WTC11 (cell line): ENCODE measurements around the gene PDE11A.

Source experiments
- ESRRA ChIP-seq: sonication (generic); formaldehyde crosslinking; IDR thresholded peaks from 2 replicates; pipeline ENCODE4 v1.8.1; 2022; ENCODE audit warnings: mild to moderate bottlenecking, missing genetic modification reagents, borderline replicate concordance
- FOXJ3 ChIP-seq: sonication (generic); formaldehyde crosslinking; IDR thresholded peaks from 2 replicates; pipeline ENCODE4 v1.9.0; 2021; ENCODE audit warnings: missing genetic modification reagents, mild to moderate bottlenecking, borderline replicate concordance
- FOXK1 ChIP-seq: sonication (generic); formaldehyde crosslinking; IDR thresholded peaks from 2 replicates; pipeline ENCODE4 v1.8.0; 2022; ENCODE audit warnings: mild to moderate bottlenecking, moderate library complexity, missing genetic modification reagents
- ZNF232 ChIP-seq: sonication (generic); formaldehyde crosslinking; IDR thresholded peaks from 2 replicates; pipeline ENCODE4 v1.8.0; 2022; ENCODE audit warnings: mild to moderate bottlenecking, missing genetic modification reagents
- TF ChIP-seq, protein P1 (sequence below): fragments of 200-600 bp; IDR thresholded peaks from 2 replicates; pipeline ENCODE4 v1.8.0; 2022; ENCODE audit warnings: antibody characterized with exemption

DNA sequence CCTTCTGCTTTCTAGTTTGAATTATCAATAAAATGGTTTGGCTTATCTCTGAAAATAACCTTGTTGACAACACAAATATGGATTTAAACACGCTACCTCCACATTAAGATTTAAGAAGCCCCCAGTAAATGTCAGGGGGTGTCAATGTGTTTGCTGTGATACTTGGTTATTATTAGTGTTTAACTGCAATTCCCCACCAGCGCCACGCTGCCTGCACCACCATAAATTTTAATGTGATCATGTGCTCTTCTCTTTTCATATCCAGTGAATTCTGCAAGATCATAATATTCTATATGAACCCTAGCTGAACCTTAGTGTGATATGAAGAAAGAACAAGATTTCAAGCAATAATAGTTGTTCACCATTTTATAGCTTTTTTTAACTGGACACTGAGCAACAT lies 349.3 kb downstream of the PDE11A start:
- TF ChIP-seq, protein P1, sequence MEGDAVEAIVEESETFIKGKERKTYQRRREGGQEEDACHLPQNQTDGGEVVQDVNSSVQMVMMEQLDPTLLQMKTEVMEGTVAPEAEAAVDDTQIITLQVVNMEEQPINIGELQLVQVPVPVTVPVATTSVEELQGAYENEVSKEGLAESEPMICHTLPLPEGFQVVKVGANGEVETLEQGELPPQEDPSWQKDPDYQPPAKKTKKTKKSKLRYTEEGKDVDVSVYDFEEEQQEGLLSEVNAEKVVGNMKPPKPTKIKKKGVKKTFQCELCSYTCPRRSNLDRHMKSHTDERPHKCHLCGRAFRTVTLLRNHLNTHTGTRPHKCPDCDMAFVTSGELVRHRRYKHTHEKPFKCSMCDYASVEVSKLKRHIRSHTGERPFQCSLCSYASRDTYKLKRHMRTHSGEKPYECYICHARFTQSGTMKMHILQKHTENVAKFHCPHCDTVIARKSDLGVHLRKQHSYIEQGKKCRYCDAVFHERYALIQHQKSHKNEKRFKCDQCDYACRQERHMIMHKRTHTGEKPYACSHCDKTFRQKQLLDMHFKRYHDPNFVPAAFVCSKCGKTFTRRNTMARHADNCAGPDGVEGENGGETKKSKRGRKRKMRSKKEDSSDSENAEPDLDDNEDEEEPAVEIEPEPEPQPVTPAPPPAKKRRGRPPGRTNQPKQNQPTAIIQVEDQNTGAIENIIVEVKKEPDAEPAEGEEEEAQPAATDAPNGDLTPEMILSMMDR = no peak
- no peak for TF ChIP-seq ESRRA
- no peak for TF ChIP-seq FOXJ3 (CRISPR knock-in tag)
- no peak for TF ChIP-seq ZNF232 (CRISPR knock-in tag)
- no peak for TF ChIP-seq FOXK1 (CRISPR knock-in tag)
